Right forelimb (tissue), 1 donor: ENCODE results near the gene DLX3.
A peak's percentile ranks its signal among the peaks of the same experiment; 100 is the strongest.

Source experiments
- DNase-seq: peaks from one replicate; pipeline ENCODE4 v3.0.0-alpha.2; 2018

The DLX3 gene

DNA sequence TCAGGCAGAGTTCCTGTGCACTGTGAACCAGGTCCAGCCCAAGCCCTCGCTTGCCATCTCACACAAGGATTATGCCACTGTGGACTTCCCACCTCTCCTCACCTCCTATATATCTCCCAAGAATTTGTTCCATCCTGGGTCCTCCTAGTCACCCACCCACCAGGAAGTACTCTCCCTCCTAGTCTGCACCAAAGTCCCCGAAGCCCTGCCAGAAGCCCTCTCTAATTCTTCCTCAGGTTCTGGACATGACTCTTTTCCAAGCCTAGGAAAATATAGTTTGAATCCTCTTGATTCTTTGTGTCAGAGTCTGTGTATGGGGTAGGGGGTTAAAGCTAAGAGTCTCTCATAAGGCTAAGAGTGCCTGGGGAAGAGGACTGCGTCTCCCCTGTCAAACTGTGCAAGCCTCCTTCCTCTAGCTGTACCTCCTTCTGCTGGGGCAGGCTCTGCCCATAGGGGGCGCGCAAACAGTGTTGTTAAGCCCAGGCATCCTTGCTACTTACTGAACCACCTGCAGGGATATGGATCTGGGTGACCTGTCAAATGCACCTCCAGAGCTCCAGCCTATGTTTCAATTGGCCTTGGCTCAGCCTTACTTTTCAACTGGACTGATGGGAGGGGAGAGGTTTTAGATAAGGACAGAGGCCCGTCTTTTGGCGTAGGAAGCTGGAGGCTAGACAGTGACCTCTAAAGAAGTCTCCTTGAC is 42.7 kb downstream of the DLX3 start:
- DNase-seq: peak; percentile 79

DNA sequence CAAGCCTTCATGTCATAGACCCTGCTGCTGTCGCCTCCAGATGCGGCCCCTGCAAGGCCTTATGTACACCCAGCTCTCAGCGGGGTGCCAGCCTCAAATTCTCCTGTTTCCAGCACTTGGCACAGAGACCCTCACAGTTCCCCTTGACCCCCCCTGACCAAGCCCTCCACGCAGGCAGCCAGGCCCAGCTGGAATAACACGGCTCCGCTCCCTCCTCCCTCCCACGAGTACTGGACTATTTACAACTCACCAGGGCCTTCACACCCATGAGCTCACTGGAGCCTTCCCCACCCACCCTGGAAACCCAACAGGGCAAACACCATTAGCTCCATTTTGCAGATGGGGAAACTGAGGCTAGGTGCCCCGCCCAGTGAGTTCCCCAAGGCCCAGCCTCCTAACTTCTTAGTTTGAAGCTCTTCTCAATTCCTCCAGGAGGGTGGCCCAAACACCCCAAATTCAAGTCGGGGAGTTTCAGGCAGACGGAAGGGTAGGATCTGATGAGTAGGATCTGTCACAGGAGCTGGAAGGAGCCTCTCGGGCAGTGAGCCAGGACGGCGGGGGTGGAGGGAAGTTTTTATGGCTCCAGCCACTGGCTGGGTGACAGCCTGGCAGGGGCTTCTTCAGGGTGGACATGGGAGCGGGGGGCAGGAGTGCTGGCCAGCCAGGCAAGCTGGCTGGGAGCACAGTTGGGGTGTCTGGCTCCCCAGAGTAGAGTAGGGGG is 43.5 kb downstream of the DLX3 start:
- no peak for DNase-seq

DNA sequence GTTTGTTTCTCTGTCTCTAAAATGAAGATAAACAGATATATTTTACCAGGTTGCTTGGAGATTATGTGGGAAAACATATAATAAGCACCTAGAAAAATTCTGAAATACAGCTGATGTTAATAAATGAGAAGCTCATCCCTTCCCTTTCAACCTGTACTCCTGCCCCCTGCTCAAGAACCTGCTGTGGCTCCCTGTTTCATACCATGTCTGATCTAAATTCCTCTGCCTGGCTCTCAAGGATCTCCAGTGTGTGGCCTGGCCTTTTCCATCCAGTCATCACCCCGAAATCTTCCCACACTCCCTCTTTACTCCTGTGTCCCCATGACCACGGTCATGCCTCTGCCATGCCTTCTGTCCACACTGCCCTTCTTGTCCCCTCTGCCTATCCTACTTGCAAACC is 45.4 kb downstream of the DLX3 start:
- no peak for DNase-seq

DNA sequence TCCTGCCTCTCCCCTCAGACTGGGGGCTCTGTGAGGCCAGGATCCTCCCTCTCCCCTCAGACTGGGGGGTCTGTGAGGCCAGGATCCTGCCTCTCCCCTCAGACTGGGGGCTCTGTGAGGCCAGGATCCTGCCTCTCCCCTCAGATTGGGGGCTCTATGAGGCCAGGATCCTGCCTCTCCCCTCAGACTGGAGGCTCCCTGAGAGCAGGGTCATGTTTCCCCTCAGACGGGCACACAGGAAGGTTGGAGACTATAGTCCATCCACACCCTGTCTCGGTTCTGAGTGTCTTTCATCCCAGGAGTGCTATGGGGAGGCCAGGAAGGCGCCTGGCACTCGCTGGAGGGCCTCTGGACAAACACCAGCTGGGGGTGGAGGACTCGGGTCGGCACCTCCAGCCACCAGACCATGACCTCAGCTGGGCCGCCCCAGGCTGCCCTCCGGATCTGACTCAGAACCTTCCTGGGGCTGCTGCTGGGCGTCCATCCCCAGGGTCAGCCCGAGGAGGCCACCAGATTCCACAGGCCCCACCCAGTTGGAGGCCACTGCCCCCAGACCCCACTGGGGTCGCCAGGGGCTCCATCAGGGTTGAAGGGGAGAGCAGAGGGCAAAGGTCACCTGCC is 48.0 kb downstream of the DLX3 start:
- DNase-seq: no peak

DNA sequence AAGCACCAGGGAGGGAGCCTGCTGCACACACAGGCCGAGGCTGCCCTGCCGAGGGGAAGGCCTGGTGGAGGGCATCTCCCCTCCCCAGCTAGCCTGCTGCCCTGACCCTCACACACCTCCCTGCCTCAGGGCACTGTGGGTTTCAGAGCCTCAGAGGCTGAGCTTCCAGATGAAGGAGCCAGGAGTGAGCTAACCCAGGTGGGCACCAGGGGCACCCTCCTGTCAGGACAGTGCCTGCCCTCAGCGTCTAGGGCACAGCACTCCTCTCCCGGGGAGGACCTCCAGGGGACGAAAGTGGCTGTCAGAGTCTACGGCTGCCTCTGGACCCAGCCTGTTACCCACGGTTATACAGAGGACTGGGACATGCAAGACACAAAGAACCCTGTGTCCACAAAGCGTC is 48.8 kb downstream of the DLX3 start:
- DNase-seq: no peak

DNA sequence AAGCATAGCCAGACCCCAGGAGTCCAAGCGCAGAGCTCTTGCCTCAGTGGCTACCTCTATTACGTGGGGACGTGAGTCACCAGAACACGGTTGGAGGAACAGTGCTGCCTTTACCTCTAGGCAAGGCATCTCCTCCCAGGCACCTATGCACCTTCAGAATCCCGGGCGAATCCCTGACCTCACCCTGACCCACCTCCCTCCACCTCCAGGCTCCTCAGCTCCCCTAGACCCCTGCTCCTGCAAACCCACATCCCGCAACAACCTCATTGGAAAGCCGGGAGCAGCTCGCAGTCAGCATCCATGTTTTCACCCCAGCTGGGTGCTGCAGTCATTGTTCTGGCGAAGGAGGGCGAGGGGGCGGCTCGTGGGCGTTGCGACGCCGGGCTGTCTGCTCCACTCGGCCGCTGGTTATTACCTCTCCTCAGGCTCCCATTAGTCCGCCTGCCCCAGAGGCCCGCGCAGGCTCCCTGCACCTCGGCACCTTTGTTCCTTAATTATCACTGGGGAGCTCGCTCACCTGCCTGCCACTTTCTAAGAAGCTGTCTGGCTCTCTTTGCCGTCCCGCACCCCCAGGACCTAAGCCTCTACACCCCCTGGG is 50.7 kb downstream of the DLX3 start:
- DNase-seq: no peak

DNA sequence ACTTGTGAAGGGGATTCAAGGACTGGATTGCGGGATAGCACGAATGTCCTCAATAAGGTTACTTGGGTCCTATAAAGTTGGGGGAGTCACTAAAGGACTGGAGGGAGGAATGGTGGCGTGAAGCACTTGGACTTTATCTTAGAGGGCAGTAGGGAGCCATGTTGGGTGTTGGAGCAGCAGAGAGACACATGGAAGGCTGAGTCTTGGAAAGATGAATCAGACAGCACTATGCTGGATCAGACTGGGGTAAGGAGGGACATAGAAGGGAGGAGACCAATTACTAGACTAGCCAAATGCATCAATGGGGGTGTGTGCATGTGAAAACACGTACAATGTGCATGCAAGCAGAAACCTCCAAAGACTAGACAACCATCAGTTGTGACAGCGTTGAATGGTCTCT is 52.1 kb downstream of the DLX3 start:
- DNase-seq: no peak

DNA sequence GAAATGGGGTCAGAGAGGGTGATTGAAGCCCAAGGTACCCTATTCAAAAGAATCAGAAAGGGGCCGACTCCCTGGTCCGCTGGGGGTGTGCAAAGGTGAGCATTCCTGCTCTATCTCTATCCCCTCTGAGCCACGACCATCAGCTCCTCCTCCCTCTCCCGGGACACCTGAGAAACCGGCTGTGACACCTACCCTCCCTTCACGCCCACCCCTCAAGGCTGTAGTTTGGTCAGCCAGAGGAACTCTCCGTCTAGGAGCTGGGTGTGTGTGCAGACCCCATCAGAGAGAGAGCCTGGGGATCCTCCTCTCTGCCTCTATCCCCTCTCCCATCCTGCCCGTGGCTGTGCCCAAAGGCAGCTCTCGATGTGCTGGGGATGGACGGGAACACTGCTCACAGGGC is 53.6 kb downstream of the DLX3 start:
- DNase-seq: no peak
